WTC11 (cell line): ENCODE measurements around the gene CBLB. TPM values are rescaled to one million over a fixed set of nuclear protein-coding genes. Genes with fewer than 3 reads are reported as not detected.

Experiments used
- ATAC-seq: fragments of 200-7000 bp; cut with Tn5 transposase; 2 replicates; pipeline ENCODE4 v1.10.0; 2021; ENCODE audit warnings: mild to moderate bottlenecking, moderate library complexity
- CTCF ChIA-PET: fragments of 300-600 bp; sonication (Branson Sonifier 250); formaldehyde crosslinking; loops from one replicate; lab custom pipeline; 2021; ENCODE audit warnings: antibody characterized with exemption; lab: Charles Lee
- POLR2A ChIA-PET: fragments of 350-600 bp; sonication (Branson Sonifier 250); formaldehyde crosslinking; loops from one replicate; lab custom pipeline; 2021; ENCODE audit warnings: antibody characterized with exemption; lab: Charles Lee
- DNase-seq: peaks from one replicate; pipeline ENCODE4 v3.0.0; 2021; ENCODE audit warnings: low spot score
- H3K27ac Mint-ChIP-seq: 2 replicates; pipeline ENCODE4 v1.8.0; 2021; ENCODE audit warnings: mixed read lengths
- H3K27me3 Mint-ChIP-seq: 2 replicates; pipeline ENCODE4 v1.8.0; 2021; ENCODE audit warnings: low read depth, mild to moderate bottlenecking, moderate library complexity, mixed read lengths
- H3K36me3 Mint-ChIP-seq: 2 replicates; pipeline ENCODE4 v1.8.0; 2021; ENCODE audit warnings: mixed read lengths
- H3K4me1 Mint-ChIP-seq: 2 replicates; pipeline ENCODE4 v1.8.0; 2022; ENCODE audit warnings: mixed read lengths
- H3K4me3 Mint-ChIP-seq: 2 replicates; pipeline ENCODE4 v1.8.0; 2021; ENCODE audit warnings: mild to moderate bottlenecking, moderate library complexity, mixed read lengths
- H3K9me3 Mint-ChIP-seq: 2 replicates; pipeline ENCODE4 v1.8.0; 2021; ENCODE audit warnings: mixed read lengths
- EMX1 ChIP-seq: fragments of 250-450 bp; sonication (Bioruptor Pico); IDR thresholded peaks from 2 replicates; pipeline ENCODE4 v1.8.0; 2021; ENCODE audit warnings: mild to moderate bottlenecking
- FOXJ3 ChIP-seq: sonication (generic); formaldehyde crosslinking; IDR thresholded peaks from 2 replicates; pipeline ENCODE4 v1.9.0; 2021; ENCODE audit warnings: missing genetic modification reagents, mild to moderate bottlenecking, borderline replicate concordance
- FOXP1 ChIP-seq: sonication (generic); formaldehyde crosslinking; IDR thresholded peaks from 2 replicates; pipeline ENCODE4 v1.8.0; 2022; ENCODE audit warnings: missing genetic modification reagents, mild to moderate bottlenecking, moderate library complexity, borderline replicate concordance
- HMGA2 ChIP-seq: fragments of 250-450 bp; sonication (Bioruptor Pico); IDR thresholded peaks from 2 replicates; pipeline ENCODE4 v1.4.0; 2021; ENCODE audit warnings: mild to moderate bottlenecking, moderate library complexity
- NFYB ChIP-seq: sonication (generic); formaldehyde crosslinking; conservative IDR thresholded peaks from 2 replicates; pipeline ENCODE4 v1.8.0; 2022; ENCODE audit warnings: low read depth, missing genetic modification reagents
- OVOL2 ChIP-seq: fragments of 250-450 bp; sonication (Bioruptor Pico); IDR thresholded peaks from 2 replicates; pipeline ENCODE4 v1.9.0; 2021; ENCODE audit warnings: mild to moderate bottlenecking, borderline replicate concordance
- RELA ChIP-seq: sonication (generic); formaldehyde crosslinking; IDR thresholded peaks from 2 replicates; pipeline ENCODE4 v1.8.1; 2022; ENCODE audit warnings: missing genetic modification reagents, mild to moderate bottlenecking, borderline replicate concordance
- TP53 ChIP-seq: sonication (generic); formaldehyde crosslinking; IDR thresholded peaks from 2 replicates; pipeline ENCODE4 v1.8.1; 2023; ENCODE audit warnings: mild to moderate bottlenecking, missing genetic modification reagents
- ZNF121 ChIP-seq: sonication (generic); formaldehyde crosslinking; IDR thresholded peaks from 2 replicates; pipeline ENCODE4 v1.8.0; 2023; ENCODE audit warnings: missing genetic modification reagents
- ZNF423 ChIP-seq: fragments of 250-450 bp; sonication (Bioruptor Pico); IDR thresholded peaks from 2 replicates; pipeline ENCODE4 v2.1.2; 2022; ENCODE audit warnings: mild to moderate bottlenecking, moderate library complexity
- total RNA-seq: library from RNA; stranded (reverse); gene quantifications from 3 replicates; pipeline ENCODE4 v1.2.3, GENCODE V29; 2021
- TF ChIP-seq, protein P1 (sequence below): fragments of 250-450 bp; sonication (Bioruptor Pico); conservative IDR thresholded peaks from 2 replicates; pipeline ENCODE4 v1.9.0; 2021; ENCODE audit warnings: mild to moderate bottlenecking
- TF ChIP-seq, protein P2 (sequence below): sonication (generic); formaldehyde crosslinking; IDR thresholded peaks from 2 replicates; pipeline ENCODE4 v1.8.0; 2022; ENCODE audit warnings: mild to moderate bottlenecking, missing genetic modification reagents
- TF ChIP-seq, protein P3 (sequence below): sonication (generic); formaldehyde crosslinking; IDR thresholded peaks from 2 replicates; pipeline ENCODE4 v1.8.1; 2022; ENCODE audit warnings: low read depth, missing genetic modification reagents, borderline replicate concordance
- TF ChIP-seq, protein P4 (sequence below): sonication (generic); formaldehyde crosslinking; IDR thresholded peaks from 2 replicates; pipeline ENCODE4 v1.8.1; 2022; ENCODE audit warnings: missing genetic modification reagents, borderline replicate concordance
- TF ChIP-seq, protein P5 (sequence below): sonication (generic); formaldehyde crosslinking; IDR thresholded peaks from 2 replicates; pipeline ENCODE4 v1.8.1; 2023; ENCODE audit warnings: mild to moderate bottlenecking, moderate library complexity, missing genetic modification reagents
- TF ChIP-seq, protein P6 (sequence below): sonication (generic); formaldehyde crosslinking; IDR thresholded peaks from 2 replicates; pipeline ENCODE4 v1.8.0; 2022; ENCODE audit warnings: mild to moderate bottlenecking, missing genetic modification reagents
- TF ChIP-seq, protein P7 (sequence below): sonication (generic); formaldehyde crosslinking; IDR thresholded peaks from 2 replicates; pipeline ENCODE4 v1.8.1; 2023; ENCODE audit warnings: mild to moderate bottlenecking, missing genetic modification reagents
- TF ChIP-seq, protein P8 (sequence below): sonication (generic); formaldehyde crosslinking; IDR thresholded peaks from 2 replicates; pipeline ENCODE4 v1.8.1; 2023; ENCODE audit warnings: mild to moderate bottlenecking, missing genetic modification reagents, moderate library complexity
- TF ChIP-seq, protein P9 (sequence below): sonication (generic); formaldehyde crosslinking; IDR thresholded peaks from 2 replicates; pipeline ENCODE4 v1.8.1; 2022; ENCODE audit warnings: low read depth, mild to moderate bottlenecking, moderate library complexity, missing genetic modification reagents, borderline replicate concordance

The CBLB gene
- total RNA-seq, 1 experiment from 2014 or later: 19.8 TPM

DNA sequence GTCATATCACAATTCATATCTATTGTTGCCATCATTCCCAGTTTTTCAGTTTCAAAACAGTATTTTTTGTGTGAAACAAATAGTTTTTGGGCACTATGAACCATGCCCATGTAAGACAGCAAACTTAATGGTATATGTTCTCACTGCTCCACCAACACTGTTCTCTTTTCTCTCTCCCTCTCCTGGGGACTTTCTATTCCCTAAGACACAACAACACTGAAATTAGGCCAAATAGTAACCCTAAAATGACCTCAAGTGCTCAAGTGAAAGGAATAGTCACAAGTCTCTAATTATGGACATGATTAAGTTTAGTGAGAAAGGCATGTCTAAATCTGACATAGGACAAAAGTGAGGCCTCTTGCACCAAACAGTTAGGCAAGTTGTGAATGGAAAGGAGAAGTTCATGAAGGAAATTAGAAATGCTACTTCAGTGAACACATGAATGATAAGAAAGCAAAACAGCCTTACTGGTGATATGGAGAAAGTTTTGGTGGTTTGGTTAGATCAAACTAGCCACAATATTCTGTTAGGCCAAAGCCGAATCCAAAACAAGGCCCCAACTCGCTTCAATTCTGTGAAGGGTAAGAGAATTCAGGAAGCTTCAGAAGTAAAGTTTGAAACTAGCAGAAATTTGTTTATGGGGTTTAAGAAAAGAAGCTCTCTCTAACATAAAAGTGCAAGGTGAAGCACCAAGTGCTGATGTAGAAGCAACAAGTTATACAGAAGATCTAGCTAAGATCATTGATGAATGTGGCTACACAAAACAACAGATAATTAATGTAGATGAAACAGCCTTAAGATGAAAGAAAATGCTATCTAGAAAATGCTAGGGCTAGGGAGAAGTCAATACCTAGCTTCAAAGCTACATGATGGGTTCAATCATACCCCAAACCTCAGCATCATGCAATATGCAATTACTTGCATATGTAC lies 104.2 kb downstream of the CBLB start:
- CTCF ChIA-PET: no interaction called here
- 0 out of 2 replicates have a peak, but pooled peaks cover 3% of the 10 kb centered on the region for H3K4me1 Mint-ChIP-seq
- peaks cover 39% of the 10 kb centered on the region for H3K9me3 Mint-ChIP-seq
- POLR2A ChIA-PET: no interaction called here
- H3K27me3 Mint-ChIP-seq: no peaks in the 10 kb centered on the region
- no peak for DNase-seq
- H3K4me3 Mint-ChIP-seq: no peak overlapping the region
- no peak for ATAC-seq
- no peak for TF ChIP-seq NFYB (CRISPR knock-in tag)
- no peak for TF ChIP-seq EMX1
- TF ChIP-seq ZNF423 (CRISPR knock-in tag): no peak
- TF ChIP-seq, protein P1, sequence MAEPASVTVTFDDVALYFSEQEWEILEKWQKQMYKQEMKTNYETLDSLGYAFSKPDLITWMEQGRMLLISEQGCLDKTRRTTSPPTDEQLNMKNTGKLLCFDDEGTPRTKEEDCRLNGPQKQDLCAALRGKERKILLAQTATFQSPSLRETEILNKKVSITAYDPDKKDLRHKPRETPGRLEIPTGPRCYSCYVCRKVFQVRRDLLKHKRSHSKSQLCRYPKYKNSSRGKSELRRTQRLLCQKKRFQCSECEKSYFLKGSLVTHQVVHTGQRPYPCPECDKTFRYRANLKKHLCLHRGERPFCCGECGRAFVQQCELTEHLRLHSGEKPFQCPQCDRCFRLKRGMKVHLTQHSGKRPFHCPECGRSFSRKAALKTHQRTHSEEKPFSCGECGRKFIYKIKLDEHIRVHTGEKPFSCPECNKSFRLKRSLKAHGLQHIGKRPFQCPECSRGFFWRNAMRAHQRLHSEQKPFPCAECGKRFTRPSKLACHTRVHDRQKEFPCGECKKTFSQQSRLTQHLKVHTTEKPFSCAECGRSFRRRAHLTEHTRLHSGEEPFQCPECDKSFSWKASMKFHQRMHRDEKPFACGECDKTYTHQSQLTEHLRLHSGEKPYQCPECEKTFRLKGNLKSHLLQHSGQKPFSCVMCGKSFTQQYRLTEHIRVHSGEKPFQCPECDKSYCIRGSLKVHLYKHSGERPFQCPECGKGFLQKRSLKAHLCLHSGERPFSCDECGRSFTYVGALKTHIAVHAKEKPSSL: no peak
- TF ChIP-seq, protein P2, sequence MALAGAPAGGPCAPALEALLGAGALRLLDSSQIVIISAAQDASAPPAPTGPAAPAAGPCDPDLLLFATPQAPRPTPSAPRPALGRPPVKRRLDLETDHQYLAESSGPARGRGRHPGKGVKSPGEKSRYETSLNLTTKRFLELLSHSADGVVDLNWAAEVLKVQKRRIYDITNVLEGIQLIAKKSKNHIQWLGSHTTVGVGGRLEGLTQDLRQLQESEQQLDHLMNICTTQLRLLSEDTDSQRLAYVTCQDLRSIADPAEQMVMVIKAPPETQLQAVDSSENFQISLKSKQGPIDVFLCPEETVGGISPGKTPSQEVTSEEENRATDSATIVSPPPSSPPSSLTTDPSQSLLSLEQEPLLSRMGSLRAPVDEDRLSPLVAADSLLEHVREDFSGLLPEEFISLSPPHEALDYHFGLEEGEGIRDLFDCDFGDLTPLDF (CRISPR knock-in tag): no peak
- TF ChIP-seq, protein P3, sequence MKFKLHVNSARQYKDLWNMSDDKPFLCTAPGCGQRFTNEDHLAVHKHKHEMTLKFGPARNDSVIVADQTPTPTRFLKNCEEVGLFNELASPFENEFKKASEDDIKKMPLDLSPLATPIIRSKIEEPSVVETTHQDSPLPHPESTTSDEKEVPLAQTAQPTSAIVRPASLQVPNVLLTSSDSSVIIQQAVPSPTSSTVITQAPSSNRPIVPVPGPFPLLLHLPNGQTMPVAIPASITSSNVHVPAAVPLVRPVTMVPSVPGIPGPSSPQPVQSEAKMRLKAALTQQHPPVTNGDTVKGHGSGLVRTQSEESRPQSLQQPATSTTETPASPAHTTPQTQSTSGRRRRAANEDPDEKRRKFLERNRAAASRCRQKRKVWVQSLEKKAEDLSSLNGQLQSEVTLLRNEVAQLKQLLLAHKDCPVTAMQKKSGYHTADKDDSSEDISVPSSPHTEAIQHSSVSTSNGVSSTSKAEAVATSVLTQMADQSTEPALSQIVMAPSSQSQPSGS (CRISPR knock-in tag): no peak
- TF ChIP-seq FOXJ3: no peak
- TF ChIP-seq, protein P4, sequence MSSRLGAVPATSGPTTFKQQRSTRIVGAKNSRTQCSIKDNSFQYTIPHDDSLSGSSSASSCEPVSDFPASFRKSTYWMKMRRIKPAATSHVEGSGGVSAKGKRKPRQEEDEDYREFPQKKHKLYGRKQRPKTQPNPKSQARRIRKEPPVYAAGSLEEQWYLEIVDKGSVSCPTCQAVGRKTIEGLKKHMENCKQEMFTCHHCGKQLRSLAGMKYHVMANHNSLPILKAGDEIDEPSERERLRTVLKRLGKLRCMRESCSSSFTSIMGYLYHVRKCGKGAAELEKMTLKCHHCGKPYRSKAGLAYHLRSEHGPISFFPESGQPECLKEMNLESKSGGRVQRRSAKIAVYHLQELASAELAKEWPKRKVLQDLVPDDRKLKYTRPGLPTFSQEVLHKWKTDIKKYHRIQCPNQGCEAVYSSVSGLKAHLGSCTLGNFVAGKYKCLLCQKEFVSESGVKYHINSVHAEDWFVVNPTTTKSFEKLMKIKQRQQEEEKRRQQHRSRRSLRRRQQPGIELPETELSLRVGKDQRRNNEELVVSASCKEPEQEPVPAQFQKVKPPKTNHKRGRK (CRISPR knock-in tag): no peak
- TF ChIP-seq RELA (CRISPR knock-in tag): no peak
- TF ChIP-seq, protein P5, sequence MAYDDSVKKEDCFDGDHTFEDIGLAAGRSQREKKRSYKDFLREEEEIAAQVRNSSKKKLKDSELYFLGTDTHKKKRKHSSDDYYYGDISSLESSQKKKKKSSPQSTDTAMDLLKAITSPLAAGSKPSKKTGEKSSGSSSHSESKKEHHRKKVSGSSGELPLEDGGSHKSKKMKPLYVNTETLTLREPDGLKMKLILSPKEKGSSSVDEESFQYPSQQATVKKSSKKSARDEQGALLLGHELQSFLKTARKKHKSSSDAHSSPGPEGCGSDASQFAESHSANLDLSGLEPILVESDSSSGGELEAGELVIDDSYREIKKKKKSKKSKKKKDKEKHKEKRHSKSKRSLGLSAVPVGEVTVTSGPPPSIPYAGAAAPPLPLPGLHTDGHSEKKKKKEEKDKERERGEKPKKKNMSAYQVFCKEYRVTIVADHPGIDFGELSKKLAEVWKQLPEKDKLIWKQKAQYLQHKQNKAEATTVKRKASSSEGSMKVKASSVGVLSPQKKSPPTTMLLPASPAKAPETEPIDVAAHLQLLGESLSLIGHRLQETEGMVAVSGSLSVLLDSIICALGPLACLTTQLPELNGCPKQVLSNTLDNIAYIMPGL (CRISPR knock-in tag): no peak
- TF ChIP-seq, protein P6, sequence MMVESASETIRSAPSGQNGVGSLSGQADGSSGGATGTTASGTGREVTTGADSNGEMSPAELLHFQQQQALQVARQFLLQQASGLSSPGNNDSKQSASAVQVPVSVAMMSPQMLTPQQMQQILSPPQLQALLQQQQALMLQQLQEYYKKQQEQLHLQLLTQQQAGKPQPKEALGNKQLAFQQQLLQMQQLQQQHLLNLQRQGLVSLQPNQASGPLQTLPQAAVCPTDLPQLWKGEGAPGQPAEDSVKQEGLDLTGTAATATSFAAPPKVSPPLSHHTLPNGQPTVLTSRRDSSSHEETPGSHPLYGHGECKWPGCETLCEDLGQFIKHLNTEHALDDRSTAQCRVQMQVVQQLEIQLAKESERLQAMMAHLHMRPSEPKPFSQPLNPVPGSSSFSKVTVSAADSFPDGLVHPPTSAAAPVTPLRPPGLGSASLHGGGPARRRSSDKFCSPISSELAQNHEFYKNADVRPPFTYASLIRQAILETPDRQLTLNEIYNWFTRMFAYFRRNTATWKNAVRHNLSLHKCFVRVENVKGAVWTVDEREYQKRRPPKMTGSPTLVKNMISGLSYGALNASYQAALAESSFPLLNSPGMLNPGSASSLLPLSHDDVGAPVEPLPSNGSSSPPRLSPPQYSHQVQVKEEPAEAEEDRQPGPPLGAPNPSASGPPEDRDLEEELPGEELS: no peak
- no peak for TF ChIP-seq ZNF121 (CRISPR knock-in tag)
- TF ChIP-seq, protein P7, sequence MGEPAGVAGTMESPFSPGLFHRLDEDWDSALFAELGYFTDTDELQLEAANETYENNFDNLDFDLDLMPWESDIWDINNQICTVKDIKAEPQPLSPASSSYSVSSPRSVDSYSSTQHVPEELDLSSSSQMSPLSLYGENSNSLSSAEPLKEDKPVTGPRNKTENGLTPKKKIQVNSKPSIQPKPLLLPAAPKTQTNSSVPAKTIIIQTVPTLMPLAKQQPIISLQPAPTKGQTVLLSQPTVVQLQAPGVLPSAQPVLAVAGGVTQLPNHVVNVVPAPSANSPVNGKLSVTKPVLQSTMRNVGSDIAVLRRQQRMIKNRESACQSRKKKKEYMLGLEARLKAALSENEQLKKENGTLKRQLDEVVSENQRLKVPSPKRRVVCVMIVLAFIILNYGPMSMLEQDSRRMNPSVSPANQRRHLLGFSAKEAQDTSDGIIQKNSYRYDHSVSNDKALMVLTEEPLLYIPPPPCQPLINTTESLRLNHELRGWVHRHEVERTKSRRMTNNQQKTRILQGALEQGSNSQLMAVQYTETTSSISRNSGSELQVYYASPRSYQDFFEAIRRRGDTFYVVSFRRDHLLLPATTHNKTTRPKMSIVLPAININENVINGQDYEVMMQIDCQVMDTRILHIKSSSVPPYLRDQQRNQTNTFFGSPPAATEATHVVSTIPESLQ (CRISPR knock-in tag): no peak
- TF ChIP-seq, protein P8, sequence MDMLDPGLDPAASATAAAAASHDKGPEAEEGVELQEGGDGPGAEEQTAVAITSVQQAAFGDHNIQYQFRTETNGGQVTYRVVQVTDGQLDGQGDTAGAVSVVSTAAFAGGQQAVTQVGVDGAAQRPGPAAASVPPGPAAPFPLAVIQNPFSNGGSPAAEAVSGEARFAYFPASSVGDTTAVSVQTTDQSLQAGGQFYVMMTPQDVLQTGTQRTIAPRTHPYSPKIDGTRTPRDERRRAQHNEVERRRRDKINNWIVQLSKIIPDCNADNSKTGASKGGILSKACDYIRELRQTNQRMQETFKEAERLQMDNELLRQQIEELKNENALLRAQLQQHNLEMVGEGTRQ (CRISPR knock-in tag): no peak
- TF ChIP-seq, protein P9, sequence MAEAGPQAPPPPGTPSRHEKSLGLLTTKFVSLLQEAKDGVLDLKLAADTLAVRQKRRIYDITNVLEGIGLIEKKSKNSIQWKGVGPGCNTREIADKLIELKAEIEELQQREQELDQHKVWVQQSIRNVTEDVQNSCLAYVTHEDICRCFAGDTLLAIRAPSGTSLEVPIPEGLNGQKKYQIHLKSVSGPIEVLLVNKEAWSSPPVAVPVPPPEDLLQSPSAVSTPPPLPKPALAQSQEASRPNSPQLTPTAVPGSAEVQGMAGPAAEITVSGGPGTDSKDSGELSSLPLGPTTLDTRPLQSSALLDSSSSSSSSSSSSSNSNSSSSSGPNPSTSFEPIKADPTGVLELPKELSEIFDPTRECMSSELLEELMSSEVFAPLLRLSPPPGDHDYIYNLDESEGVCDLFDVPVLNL (CRISPR knock-in tag): no peak
- TF ChIP-seq HMGA2: no peak
- TF ChIP-seq FOXP1 (CRISPR knock-in tag): no peak
- no peak for TF ChIP-seq OVOL2 (CRISPR knock-in tag)
- TF ChIP-seq TP53: no peak
- peaks cover 37% of the 10 kb centered on the region for H3K36me3 Mint-ChIP-seq
- H3K27ac Mint-ChIP-seq: no peak overlapping the region; the same call in 1 of the 2 replicates
